Measurements from ENCODE around the gene SLC10A7. TPM values are rescaled to one million over a fixed set of nuclear protein-coding genes. Genes with fewer than 3 reads are reported as not detected.

Gene SLC10A7
- total RNA-seq, 2 experiments from 2014 or later = 8.7 to 9.9 TPM

DNA sequence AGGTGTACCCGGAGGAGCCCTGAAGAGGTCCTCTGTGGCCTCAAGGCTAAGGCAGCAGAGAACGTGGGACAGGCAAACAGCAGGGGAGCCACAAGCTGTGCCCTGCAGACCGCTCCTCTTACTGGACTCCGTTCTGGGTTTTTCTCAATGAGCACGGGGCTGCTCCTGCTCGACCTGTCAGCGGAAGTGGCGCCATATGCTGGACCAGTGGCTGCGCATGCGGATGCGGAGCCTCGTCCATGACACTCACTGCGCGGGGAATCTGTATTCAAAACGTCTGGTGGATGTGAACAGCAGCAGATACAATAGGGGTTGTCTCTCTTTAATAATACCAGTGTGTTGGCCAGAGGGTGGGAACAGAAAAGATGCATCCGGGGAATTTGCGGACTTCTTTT, 277.9 kb downstream of the SLC10A7 start:
- no peaks in the 10 kb centered on the region for H3K9me3 Mint-ChIP-seq
- no peaks in the 10 kb centered on the region for H3K9me3 ChIP-seq (ENCODE audit: control insufficient read depth in 1 of 2, insufficient read depth in 1 of 2, low read length in 2 of 2)
- ATAC-seq (ENCODE audit: poor library complexity) (no peak), DNase-seq (no peak)
- H3K27me3 ChIP-seq (ENCODE audit: control insufficient read depth in 1 of 2, insufficient read depth in 2 of 2, low read length in 2 of 2) = no peaks in the 10 kb centered on the region
- no peak overlapping the region for H3K4me3 Mint-ChIP-seq
- no peak overlapping the region for H3K4me3 ChIP-seq (ENCODE audit: low read length)
- no peaks in the 10 kb centered on the region for H3K36me3 ChIP-seq (ENCODE audit: insufficient read depth, low read length)
- no peak overlapping the region for H3K27ac ChIP-seq (ENCODE audit: low read depth in 1 of 2, low read length in 2 of 2)
- peaks cover 20% of the 10 kb centered on the region for H3K4me1 Mint-ChIP-seq (ENCODE audit: low read depth)
- H3K36me3 Mint-ChIP-seq (ENCODE audit: low read depth) = no peaks in the 10 kb centered on the region
- H3K27me3 Mint-ChIP-seq = peaks cover 10% of the 10 kb centered on the region
- ChIA-PET POLR2A (interaction anchor here (0.6 kb wide), 1 partner anchor 30 kb away, joined by 3 read pairs; no protein-coding TSS in a partner anchor), CTCF (no interaction called here)
- peaks cover 14% of the 10 kb centered on the region for H3K4me1 ChIP-seq (ENCODE audit: insufficient read depth, low read length)
- intact Hi-C loops (cut with DNase I, micrococcal nuclease) = loop anchor here (2.0 kb wide), 3 partner anchors 671 to 855 kb away; no protein-coding TSS in a partner anchor
- no peak overlapping the region for H3K27ac Mint-ChIP-seq
- TF ChIP-seq, protein P1, sequence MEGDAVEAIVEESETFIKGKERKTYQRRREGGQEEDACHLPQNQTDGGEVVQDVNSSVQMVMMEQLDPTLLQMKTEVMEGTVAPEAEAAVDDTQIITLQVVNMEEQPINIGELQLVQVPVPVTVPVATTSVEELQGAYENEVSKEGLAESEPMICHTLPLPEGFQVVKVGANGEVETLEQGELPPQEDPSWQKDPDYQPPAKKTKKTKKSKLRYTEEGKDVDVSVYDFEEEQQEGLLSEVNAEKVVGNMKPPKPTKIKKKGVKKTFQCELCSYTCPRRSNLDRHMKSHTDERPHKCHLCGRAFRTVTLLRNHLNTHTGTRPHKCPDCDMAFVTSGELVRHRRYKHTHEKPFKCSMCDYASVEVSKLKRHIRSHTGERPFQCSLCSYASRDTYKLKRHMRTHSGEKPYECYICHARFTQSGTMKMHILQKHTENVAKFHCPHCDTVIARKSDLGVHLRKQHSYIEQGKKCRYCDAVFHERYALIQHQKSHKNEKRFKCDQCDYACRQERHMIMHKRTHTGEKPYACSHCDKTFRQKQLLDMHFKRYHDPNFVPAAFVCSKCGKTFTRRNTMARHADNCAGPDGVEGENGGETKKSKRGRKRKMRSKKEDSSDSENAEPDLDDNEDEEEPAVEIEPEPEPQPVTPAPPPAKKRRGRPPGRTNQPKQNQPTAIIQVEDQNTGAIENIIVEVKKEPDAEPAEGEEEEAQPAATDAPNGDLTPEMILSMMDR (IDR thresholded peaks at IDR 0.05) = no peak

DNA sequence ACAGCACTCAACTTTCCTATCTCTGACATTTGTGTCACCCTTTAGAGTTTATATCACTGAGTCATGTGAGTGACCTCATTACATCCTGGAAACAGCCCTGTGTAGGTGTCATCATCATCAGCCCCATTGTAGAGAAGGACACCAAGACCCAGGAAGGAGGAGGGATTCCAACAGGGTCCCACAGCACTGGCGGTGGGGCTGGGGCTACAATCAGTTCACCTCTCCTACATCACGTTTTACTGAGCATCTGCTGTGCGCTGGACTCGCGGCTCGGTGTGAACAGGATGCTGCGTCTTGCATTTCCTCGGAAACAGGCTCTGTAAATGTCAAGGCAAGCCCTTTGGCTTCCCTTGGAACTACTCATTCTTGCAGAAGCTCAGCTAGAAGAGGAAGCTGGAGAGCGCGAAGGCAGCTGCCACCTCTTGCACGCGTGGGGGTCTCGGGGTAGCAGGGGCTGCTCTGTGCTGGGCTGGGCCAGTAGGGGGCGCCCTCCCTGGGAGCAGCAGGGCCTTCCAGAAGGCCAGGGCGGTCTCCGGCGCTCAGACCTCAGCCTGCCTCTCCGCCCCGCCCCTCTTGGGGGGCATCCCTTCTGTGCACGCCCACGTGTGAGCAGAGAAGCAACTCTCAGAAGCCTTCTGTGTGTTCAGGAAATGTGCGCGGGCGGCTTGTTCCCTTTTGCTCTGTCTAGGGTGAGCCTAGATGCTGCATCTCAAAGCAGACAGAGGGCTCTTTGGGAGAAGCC, 278.4 kb downstream of the SLC10A7 start:
- no peaks in the 10 kb centered on the region for H3K27me3 ChIP-seq (ENCODE audit: control insufficient read depth in 1 of 2, insufficient read depth in 2 of 2, low read length in 2 of 2)
- ChIA-PET CTCF (no interaction called here), POLR2A (no interaction called here)
- intact Hi-C loops (cut with DNase I, micrococcal nuclease) = loop anchor here (2.0 kb wide), 3 partner anchors 671 to 855 kb away; no protein-coding TSS in a partner anchor
- H3K4me3 ChIP-seq (ENCODE audit: low read length) = peak overlapping the region; percentile 18
- H3K27me3 Mint-ChIP-seq = peaks cover 10% of the 10 kb centered on the region
- H3K4me1 Mint-ChIP-seq (ENCODE audit: low read depth) = peaks cover 20% of the 10 kb centered on the region
- H3K9me3 ChIP-seq (ENCODE audit: control insufficient read depth in 1 of 2, insufficient read depth in 1 of 2, low read length in 2 of 2) = no peaks in the 10 kb centered on the region
- TF ChIP-seq, protein P1 (IDR thresholded peaks at IDR 0.05) = peak; percentile 49
- H3K9me3 Mint-ChIP-seq = no peaks in the 10 kb centered on the region
- H3K27ac Mint-ChIP-seq = no peak overlapping the region
- no peaks in the 10 kb centered on the region for H3K36me3 Mint-ChIP-seq (ENCODE audit: low read depth)
- peaks cover 14% of the 10 kb centered on the region for H3K4me1 ChIP-seq (ENCODE audit: insufficient read depth, low read length)
- peak; percentile 66 for ATAC-seq (ENCODE audit: poor library complexity)
- H3K4me3 Mint-ChIP-seq = peak overlapping the region; percentile 56
- DNase-seq = peak in 11 of 14 experiments; percentile 13 to 60 (median 29)
- H3K36me3 ChIP-seq (ENCODE audit: insufficient read depth, low read length) = no peaks in the 10 kb centered on the region
- no peak overlapping the region for H3K27ac ChIP-seq (ENCODE audit: low read depth in 1 of 2, low read length in 2 of 2)

DNA sequence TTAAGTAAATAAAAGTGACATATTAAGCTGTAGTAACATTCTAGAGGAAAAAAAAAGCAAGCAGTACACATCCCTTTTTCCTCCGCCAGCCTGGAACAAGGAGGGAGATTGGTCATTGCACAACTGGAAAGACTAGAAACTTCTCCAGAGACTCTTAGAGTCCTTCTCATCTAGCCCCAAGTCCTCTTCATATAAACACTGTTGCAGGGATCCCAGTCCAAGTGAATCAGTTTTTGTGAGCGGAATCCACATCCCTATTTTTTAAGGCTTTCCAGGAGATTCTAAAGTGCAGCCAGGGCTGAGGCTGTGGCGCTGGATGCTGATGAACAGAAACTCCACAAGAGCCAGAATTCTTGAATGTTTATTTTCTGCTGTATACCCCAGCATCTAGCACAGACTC, 283.6 kb downstream of the SLC10A7 start:
- TF ChIP-seq, protein P1 (IDR thresholded peaks at IDR 0.05) = no peak
- H3K4me1 ChIP-seq (ENCODE audit: insufficient read depth, low read length) = peaks cover 5% of the 10 kb centered on the region
- ChIA-PET CTCF (no interaction called here), POLR2A (no interaction called here)
- Mint-ChIP-seq H3K36me3 (ENCODE audit: low read depth) (no peaks in the 10 kb centered on the region), H3K4me1 (ENCODE audit: low read depth) (peaks cover 11% of the 10 kb centered on the region), H3K27me3 (peaks cover 10% of the 10 kb centered on the region), H3K9me3 (no peaks in the 10 kb centered on the region), H3K27ac (no peak overlapping the region), H3K4me3 (no peak overlapping the region)
- no peak for DNase-seq
- H3K27me3 ChIP-seq (ENCODE audit: control insufficient read depth in 1 of 2, insufficient read depth in 2 of 2, low read length in 2 of 2) = no peaks in the 10 kb centered on the region
- no peaks in the 10 kb centered on the region for H3K9me3 ChIP-seq (ENCODE audit: control insufficient read depth in 1 of 2, insufficient read depth in 1 of 2, low read length in 2 of 2)
- ATAC-seq (ENCODE audit: poor library complexity) = no peak
- H3K4me3 ChIP-seq (ENCODE audit: low read length) = no peak overlapping the region
- H3K27ac ChIP-seq (ENCODE audit: low read depth in 1 of 2, low read length in 2 of 2) = no peak overlapping the region
- intact Hi-C loops (cut with DNase I, micrococcal nuclease) = no loop called here
- H3K36me3 ChIP-seq (ENCODE audit: insufficient read depth, low read length) = no peaks in the 10 kb centered on the region

Data from CD4-positive, alpha-beta T cell (primary cell).